PC-9 (cell line): ENCODE data around the gene NCOA5. TPM values are rescaled to one million over a fixed set of nuclear protein-coding genes. Genes with fewer than 3 reads are reported as not detected.

Experiments
- BruUV-seq: library from RNA; stranded (reverse); fragments of 400-500 nt; replicated peaks from 2 replicates; lab custom pipeline; 2021; lab: Mats Ljungman, UMichigan
- CTCF ChIA-PET: fragments of 300-600 bp; sonication (Branson Sonifier 250); formaldehyde crosslinking; loops from one replicate; lab custom pipeline; 2022; ENCODE audit warnings: antibody characterized with exemption; lab: Charles Lee
- POLR2A ChIA-PET: fragments of 300-600 bp; sonication (Branson Sonifier 250); formaldehyde crosslinking; loops from one replicate; lab custom pipeline; 2022; ENCODE audit warnings: antibody characterized with exemption; ENCODE audit not compliant: unreplicated experiment; lab: Charles Lee
- DNase-seq, 2 experiments: peaks; one replicate each; pipeline versions ENCODE4 v3.0.0 to v3.0.0-alpha.2; 2015 to 2022; ENCODE audit warnings: mixed read lengths in 1 of 2
- H2AFZ ChIP-seq: fragments of 200-600 bp; sonication (generic); 2 replicates; pipeline ENCODE4 v1.8.1; 2017; ENCODE audit warnings: antibody characterized with exemption
- H3F3A ChIP-seq: fragments of 200-600 bp; sonication (generic); 2 replicates; pipeline ENCODE4 v1.8.1; 2017; ENCODE audit warnings: antibody characterized with exemption, mild to moderate bottlenecking, low read depth; ENCODE audit not compliant: insufficient read depth
- H3K27ac ChIP-seq: fragments of 200-600 bp; sonication (generic); 2 replicates; pipeline ENCODE4 v1.6.1; 2016; ENCODE audit warnings: mixed run types
- H3K27me3 ChIP-seq: fragments of 200-600 bp; sonication (generic); 2 replicates; pipeline ENCODE4 v1.6.1; 2016; ENCODE audit warnings: low read depth, mixed run types; ENCODE audit not compliant: insufficient read depth
- H3K36me3 ChIP-seq: fragments of 200-600 bp; sonication (generic); 2 replicates; pipeline ENCODE4 v1.6.1; 2016; ENCODE audit warnings: low read depth, mixed run types
- H3K4me1 ChIP-seq: fragments of 200-600 bp; sonication (generic); replicated peaks from 2 replicates; pipeline ENCODE4 v1.6.1; 2016; ENCODE audit warnings: mixed run types; ENCODE audit not compliant: insufficient read depth
- H3K4me2 ChIP-seq: fragments of 200-600 bp; sonication (generic); 2 replicates; pipeline ENCODE4 v1.6.1; 2017; ENCODE audit warnings: mixed run types
- H3K4me3 ChIP-seq: fragments of 200-600 bp; sonication (generic); 2 replicates; pipeline ENCODE4 v1.6.1; 2016; ENCODE audit warnings: mixed run types
- H3K79me2 ChIP-seq: fragments of 200-600 bp; sonication (generic); 2 replicates; pipeline ENCODE4 v1.6.1; 2017; ENCODE audit warnings: low read depth, mixed run types
- H3K9me2 ChIP-seq: fragments of 200-600 bp; sonication (generic); 2 replicates; pipeline ENCODE4 v1.8.1; 2017; ENCODE audit warnings: mild to moderate bottlenecking; ENCODE audit not compliant: insufficient read depth
- H3K9me3 ChIP-seq: fragments of 200-600 bp; sonication (generic); 2 replicates; pipeline ENCODE4 v1.8.1; 2016; ENCODE audit warnings: low read depth; ENCODE audit not compliant: insufficient read depth
- H4K20me1 ChIP-seq: fragments of 200-600 bp; sonication (generic); 2 replicates; pipeline ENCODE4 v1.8.1; 2017; ENCODE audit not compliant: insufficient read depth
- CTCF ChIP-seq: fragments of 200-600 bp; sonication (generic); conservative IDR thresholded peaks from 2 replicates; pipeline ENCODE4 v1.6.1; 2017; ENCODE audit warnings: mixed run types, antibody characterized with exemption, mild to moderate bottlenecking, moderate library complexity
- EZH2 ChIP-seq: fragments of 200-600 bp; sonication (generic); IDR thresholded peaks from 2 replicates; pipeline ENCODE4 v1.8.0; 2017; ENCODE audit warnings: antibody characterized with exemption, low read depth
- intact Hi-C: fragments of 100-400 bp; cut with micrococcal nuclease; formaldehyde crosslinking; loops from one replicate; pipeline ENCODE4 v1.10.0; 2022; ENCODE audit not compliant: unreplicated experiment
- total RNA-seq: library from RNA; stranded (reverse); gene quantifications from 2 replicates; pipeline ENCODE4 v1.2.3, GENCODE V29; 2021

The NCOA5 gene
- total RNA-seq, 1 experiment from 2014 or later: 28.1 TPM

- no peaks in the 10 kb centered on the region for H3K79me2 ChIP-seq
- DNase-seq: peak in 1 of 2 experiments; percentile 78
- H3F3A ChIP-seq: no peaks in the 10 kb centered on the region
- H3K27me3 ChIP-seq: peaks cover 27% of the 10 kb centered on the region
- no peak within 1 kb of the TSS for H2AFZ ChIP-seq
- no peaks in the 10 kb centered on the region for H3K9me3 ChIP-seq
- no peaks in the 10 kb centered on the region for H4K20me1 ChIP-seq
- TF ChIP-seq EZH2 (no peak), CTCF (no peak)
- intact Hi-C loops: no loop called here
- H3K4me2 ChIP-seq: no peak within 1 kb of the TSS
- CTCF ChIA-PET: no interaction called here
- H3K4me1 ChIP-seq: no peaks in the 10 kb centered on the region
- POLR2A ChIA-PET: no interaction called here
- no peak within 1 kb of the TSS for H3K27ac ChIP-seq
- no TSS peak for BruUV-seq
- H3K36me3 ChIP-seq: no peaks in the 10 kb centered on the region
- no peak within 1 kb of the TSS for H3K4me3 ChIP-seq
- no peaks in the 10 kb centered on the region for H3K9me2 ChIP-seq
These were observed 28.1 kb upstream of the NCOA5 start, which contains the start of gene CD40 for GRCh38 chr20:46117704-46118467. Gene CD40 (plus strand): TSS chr20:46118314. CDS start chr20:46118344, 30 bp downstream.

- H3K27me3 ChIP-seq: peaks cover 62% of the 10 kb centered on the region
- H3K4me3 ChIP-seq: no peak overlapping the region
- no peaks in the 10 kb centered on the region for H3K9me3 ChIP-seq
- no peak for DNase-seq
- TF ChIP-seq EZH2: no peak
- no peak for TF ChIP-seq CTCF
- H3K4me1 ChIP-seq: no peaks in the 10 kb centered on the region
- H3K36me3 ChIP-seq: no peaks in the 10 kb centered on the region
- no peak overlapping the region for H3K4me2 ChIP-seq
- intact Hi-C loops: no loop called here
- BruUV-seq: no TSS peak
- POLR2A ChIA-PET: no interaction called here
- no peaks in the 10 kb centered on the region for H3F3A ChIP-seq
- CTCF ChIA-PET: no interaction called here
- H4K20me1 ChIP-seq: no peaks in the 10 kb centered on the region
- no peak overlapping the region for H3K27ac ChIP-seq
- H2AFZ ChIP-seq: no peak overlapping the region
- H3K79me2 ChIP-seq: no peaks in the 10 kb centered on the region
- H3K9me2 ChIP-seq: no peaks in the 10 kb centered on the region
These were observed 24.7 kb upstream of the NCOA5 start for GRCh38 chr20:46114449-46114848.

- TF ChIP-seq CTCF (no peak), EZH2 (no peak)
- H3F3A ChIP-seq: no peaks in the 10 kb centered on the region
- H3K9me2 ChIP-seq: no peaks in the 10 kb centered on the region
- H3K36me3 ChIP-seq: no peaks in the 10 kb centered on the region
- H3K27me3 ChIP-seq: peaks cover 75% of the 10 kb centered on the region
- ChIA-PET CTCF (no interaction called here), POLR2A (no interaction called here)
- H3K4me3 ChIP-seq: no peak overlapping the region
- intact Hi-C loops: no loop called here
- H3K4me1 ChIP-seq: no peaks in the 10 kb centered on the region
- H3K27ac ChIP-seq: no peak overlapping the region
- no peaks in the 10 kb centered on the region for H4K20me1 ChIP-seq
- DNase-seq: no peak
- H3K4me2 ChIP-seq: no peak overlapping the region
- H3K9me3 ChIP-seq: no peaks in the 10 kb centered on the region
- H3K79me2 ChIP-seq: no peaks in the 10 kb centered on the region
- no TSS peak for BruUV-seq
- H2AFZ ChIP-seq: no peak overlapping the region
These were observed 23.3 kb upstream of the NCOA5 start for GRCh38 chr20:46113113-46113470.
